ENCODE measurements around the gene TMEM156.

DNA sequence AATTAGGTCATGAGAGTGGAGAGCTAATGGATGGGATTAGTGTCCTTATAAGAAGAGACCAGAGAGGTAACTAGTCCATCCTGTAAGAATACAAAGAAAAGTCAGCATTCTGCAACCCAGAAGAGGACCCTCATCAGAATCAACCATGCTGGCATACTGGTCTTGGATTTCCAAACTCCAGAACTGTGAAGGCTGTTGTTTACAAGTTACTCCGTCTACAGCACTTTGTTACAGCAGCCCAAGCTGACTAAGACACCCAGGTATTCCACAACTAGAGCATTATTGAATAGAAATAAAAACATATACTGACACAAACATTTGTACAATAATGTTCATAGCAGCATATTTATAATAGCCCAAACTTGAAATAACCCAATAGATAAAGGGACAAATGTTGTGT lies 9.2 kb downstream of the TMEM156 start:
- TF ChIP-seq, protein P1, sequence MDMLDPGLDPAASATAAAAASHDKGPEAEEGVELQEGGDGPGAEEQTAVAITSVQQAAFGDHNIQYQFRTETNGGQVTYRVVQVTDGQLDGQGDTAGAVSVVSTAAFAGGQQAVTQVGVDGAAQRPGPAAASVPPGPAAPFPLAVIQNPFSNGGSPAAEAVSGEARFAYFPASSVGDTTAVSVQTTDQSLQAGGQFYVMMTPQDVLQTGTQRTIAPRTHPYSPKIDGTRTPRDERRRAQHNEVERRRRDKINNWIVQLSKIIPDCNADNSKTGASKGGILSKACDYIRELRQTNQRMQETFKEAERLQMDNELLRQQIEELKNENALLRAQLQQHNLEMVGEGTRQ (IDR thresholded peaks at IDR 0.05; ENCODE audit: borderline replicate concordance, low read depth, low read length) = no peak
- TF ChIP-seq, protein P2, sequence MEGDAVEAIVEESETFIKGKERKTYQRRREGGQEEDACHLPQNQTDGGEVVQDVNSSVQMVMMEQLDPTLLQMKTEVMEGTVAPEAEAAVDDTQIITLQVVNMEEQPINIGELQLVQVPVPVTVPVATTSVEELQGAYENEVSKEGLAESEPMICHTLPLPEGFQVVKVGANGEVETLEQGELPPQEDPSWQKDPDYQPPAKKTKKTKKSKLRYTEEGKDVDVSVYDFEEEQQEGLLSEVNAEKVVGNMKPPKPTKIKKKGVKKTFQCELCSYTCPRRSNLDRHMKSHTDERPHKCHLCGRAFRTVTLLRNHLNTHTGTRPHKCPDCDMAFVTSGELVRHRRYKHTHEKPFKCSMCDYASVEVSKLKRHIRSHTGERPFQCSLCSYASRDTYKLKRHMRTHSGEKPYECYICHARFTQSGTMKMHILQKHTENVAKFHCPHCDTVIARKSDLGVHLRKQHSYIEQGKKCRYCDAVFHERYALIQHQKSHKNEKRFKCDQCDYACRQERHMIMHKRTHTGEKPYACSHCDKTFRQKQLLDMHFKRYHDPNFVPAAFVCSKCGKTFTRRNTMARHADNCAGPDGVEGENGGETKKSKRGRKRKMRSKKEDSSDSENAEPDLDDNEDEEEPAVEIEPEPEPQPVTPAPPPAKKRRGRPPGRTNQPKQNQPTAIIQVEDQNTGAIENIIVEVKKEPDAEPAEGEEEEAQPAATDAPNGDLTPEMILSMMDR (IDR thresholded peaks at IDR 0.05) = no peak
- TF ChIP-seq RCOR1 (IDR thresholded peaks at IDR 0.05; ENCODE audit: low read length) (no peak), POLR2AphosphoS5 (IDR thresholded peaks at IDR 0.05; ENCODE audit: low read depth, low read length) (no peak), GABPA (IDR thresholded peaks at IDR 0.05; ENCODE audit: low read depth) (no peak), CHD2 (IDR thresholded peaks at IDR 0.05; ENCODE audit: low read length, partially characterized antibody) (no peak), ELF1 (IDR thresholded peaks at IDR 0.05) (no peak), FOXJ3 (CRISPR knock-in tag; IDR thresholded peaks at IDR 0.05) (no peak)
- TF ChIP-seq, protein P3, sequence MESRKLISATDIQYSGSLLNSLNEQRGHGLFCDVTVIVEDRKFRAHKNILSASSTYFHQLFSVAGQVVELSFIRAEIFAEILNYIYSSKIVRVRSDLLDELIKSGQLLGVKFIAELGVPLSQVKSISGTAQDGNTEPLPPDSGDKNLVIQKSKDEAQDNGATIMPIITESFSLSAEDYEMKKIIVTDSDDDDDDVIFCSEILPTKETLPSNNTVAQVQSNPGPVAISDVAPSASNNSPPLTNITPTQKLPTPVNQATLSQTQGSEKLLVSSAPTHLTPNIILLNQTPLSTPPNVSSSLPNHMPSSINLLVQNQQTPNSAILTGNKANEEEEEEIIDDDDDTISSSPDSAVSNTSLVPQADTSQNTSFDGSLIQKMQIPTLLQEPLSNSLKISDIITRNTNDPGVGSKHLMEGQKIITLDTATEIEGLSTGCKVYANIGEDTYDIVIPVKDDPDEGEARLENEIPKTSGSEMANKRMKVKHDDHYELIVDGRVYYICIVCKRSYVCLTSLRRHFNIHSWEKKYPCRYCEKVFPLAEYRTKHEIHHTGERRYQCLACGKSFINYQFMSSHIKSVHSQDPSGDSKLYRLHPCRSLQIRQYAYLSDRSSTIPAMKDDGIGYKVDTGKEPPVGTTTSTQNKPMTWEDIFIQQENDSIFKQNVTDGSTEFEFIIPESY (IDR thresholded peaks at IDR 0.05; ENCODE audit: borderline replicate concordance, low read depth) = no peak
- TF ChIP-seq, protein P4, sequence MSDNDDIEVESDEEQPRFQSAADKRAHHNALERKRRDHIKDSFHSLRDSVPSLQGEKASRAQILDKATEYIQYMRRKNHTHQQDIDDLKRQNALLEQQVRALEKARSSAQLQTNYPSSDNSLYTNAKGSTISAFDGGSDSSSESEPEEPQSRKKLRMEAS (IDR thresholded peaks at IDR 0.05; ENCODE audit: low read depth) = no peak
- TF ChIP-seq, protein P5, sequence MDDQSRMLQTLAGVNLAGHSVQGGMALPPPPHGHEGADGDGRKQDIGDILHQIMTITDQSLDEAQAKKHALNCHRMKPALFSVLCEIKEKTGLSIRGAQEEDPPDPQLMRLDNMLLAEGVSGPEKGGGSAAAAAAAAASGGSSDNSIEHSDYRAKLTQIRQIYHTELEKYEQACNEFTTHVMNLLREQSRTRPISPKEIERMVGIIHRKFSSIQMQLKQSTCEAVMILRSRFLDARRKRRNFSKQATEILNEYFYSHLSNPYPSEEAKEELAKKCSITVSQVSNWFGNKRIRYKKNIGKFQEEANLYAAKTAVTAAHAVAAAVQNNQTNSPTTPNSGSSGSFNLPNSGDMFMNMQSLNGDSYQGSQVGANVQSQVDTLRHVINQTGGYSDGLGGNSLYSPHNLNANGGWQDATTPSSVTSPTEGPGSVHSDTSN (IDR thresholded peaks at IDR 0.05) = no peak
